Chondrocyte (in vitro differentiated cells): ENCODE results near the gene CTNNA1. TPM values are rescaled to one million over a fixed set of nuclear protein-coding genes. Genes with fewer than 3 reads are reported as not detected.

Experiments
- DNase-seq: peaks from one replicate; pipeline ENCODE4 v3.0.0; 2021; ENCODE audit warnings: mixed read lengths, low spot score
- H3K27ac Mint-ChIP-seq: one replicate; pipeline ENCODE4 v1.8.0; 2021; ENCODE audit warnings: mild to moderate bottlenecking, moderate library complexity, mixed read lengths; ENCODE audit not compliant: unreplicated experiment
- H3K27me3 Mint-ChIP-seq: 2 replicates; pipeline ENCODE4 v1.8.0; 2021; ENCODE audit warnings: low read depth, mixed read lengths
- H3K36me3 Mint-ChIP-seq: 2 replicates; pipeline ENCODE4 v1.8.0; 2021; ENCODE audit warnings: low read depth, mixed read lengths
- H3K4me1 Mint-ChIP-seq: 2 replicates; pipeline ENCODE4 v1.8.0; 2021; ENCODE audit warnings: low read depth, mild to moderate bottlenecking, mixed read lengths
- H3K4me3 Mint-ChIP-seq: one replicate; pipeline ENCODE4 v1.8.0; 2021; ENCODE audit warnings: mild to moderate bottlenecking, moderate library complexity, mixed read lengths; ENCODE audit not compliant: unreplicated experiment
- H3K9me3 Mint-ChIP-seq: 2 replicates; pipeline ENCODE4 v1.8.0; 2021; ENCODE audit warnings: low read depth, mixed read lengths
- CTCF ChIP-seq: fragments of 200-600 bp; sonication (generic); IDR thresholded peaks from 2 replicates; pipeline ENCODE4 v1.5.0; 2021; ENCODE audit warnings: antibody characterized with exemption, mild to moderate bottlenecking, moderate library complexity
- total RNA-seq: library from RNA; stranded (reverse); gene quantifications from 3 replicates; pipeline ENCODE4 v1.2.1, GENCODE V29; 2021

CTNNA1 gene
- total RNA-seq, 1 donor from 2014 or later: 397 TPM

- H3K36me3 Mint-ChIP-seq: peaks cover 11% of the 10 kb centered on the region
- no peak for DNase-seq
- TF ChIP-seq CTCF: peak; percentile 50
Measured at GRCh38 chr5:138752341-138752950, 779 bp upstream of the CTNNA1 start.

GRCh38 chr5:138753794-138754698, 821 bp downstream of the CTNNA1 start:
- TF ChIP-seq CTCF: peak; percentile 22
- no peaks in the 10 kb centered on the region for H3K27me3 Mint-ChIP-seq
- peak overlapping the region; percentile 99 for H3K27ac Mint-ChIP-seq
- peaks cover 4% of the 10 kb centered on the region for H3K9me3 Mint-ChIP-seq
- no peak for DNase-seq
- H3K36me3 Mint-ChIP-seq: peaks cover 21% of the 10 kb centered on the region
- H3K4me1 Mint-ChIP-seq: peaks cover 48% of the 10 kb centered on the region
- peak overlapping the region; percentile 93 for H3K4me3 Mint-ChIP-seq

More at GRCh38 chr5:138752341-138752950, 779 bp upstream of the CTNNA1 start:
- Mint-ChIP-seq H3K27ac (peak overlapping the region; percentile 69), H3K27me3 (no peaks in the 10 kb centered on the region), H3K9me3 (no peaks in the 10 kb centered on the region), H3K4me3 (peak overlapping the region; percentile 67), H3K4me1 (peaks cover 45% of the 10 kb centered on the region)

- no peak for TF ChIP-seq CTCF
Measured at GRCh38 chr5:138754699-138755057, 1.5 kb downstream of the CTNNA1 start.

GRCh38 chr5:138755084-138755748, 2.0 kb downstream of the CTNNA1 start:
- Mint-ChIP-seq H3K4me3 (peak overlapping the region; percentile 93), H3K27me3 (no peaks in the 10 kb centered on the region), H3K36me3 (peaks cover 25% of the 10 kb centered on the region), H3K4me1 (peaks cover 48% of the 10 kb centered on the region), H3K27ac (peak overlapping the region; percentile 99), H3K9me3 (peaks cover 4% of the 10 kb centered on the region)
- no peak for DNase-seq
- TF ChIP-seq CTCF: no peak

More at GRCh38 chr5:138754699-138755057, 1.5 kb downstream of the CTNNA1 start:
- peaks cover 25% of the 10 kb centered on the region for H3K36me3 Mint-ChIP-seq
- peak overlapping the region; percentile 99 for H3K27ac Mint-ChIP-seq
- H3K27me3 Mint-ChIP-seq: no peaks in the 10 kb centered on the region
- peaks cover 4% of the 10 kb centered on the region for H3K9me3 Mint-ChIP-seq
- peaks cover 48% of the 10 kb centered on the region for H3K4me1 Mint-ChIP-seq
- no peak for DNase-seq
- H3K4me3 Mint-ChIP-seq: peak overlapping the region; percentile 93
